Kidney epithelial cell (primary cell): ENCODE results near the gene CORO7. TPM values are rescaled to one million over a fixed set of nuclear protein-coding genes. Genes with fewer than 3 reads are reported as not detected.

Experiments used
- DNase-seq: peaks from one replicate; pipeline ENCODE4 v3.0.0-alpha.2; 2010; ENCODE audit warnings: low read depth
- H3K27me3 ChIP-seq: 2 replicates; pipeline ENCODE4 v1.6.0; 2011; ENCODE audit warnings: low read length; ENCODE audit not compliant: control insufficient read depth, insufficient read depth
- H3K36me3 ChIP-seq: 2 replicates; pipeline ENCODE4 v1.5.1; 2011; ENCODE audit warnings: low read length; ENCODE audit not compliant: control insufficient read depth, insufficient read depth
- H3K4me3 ChIP-seq: 2 replicates; pipeline ENCODE4 v1.5.1; 2011; ENCODE audit warnings: low read depth, mild to moderate bottlenecking, control low read depth, low read length
- CTCF ChIP-seq: IDR thresholded peaks from 2 replicates; pipeline ENCODE4 v1.5.1; 2011; ENCODE audit warnings: mild to moderate bottlenecking, moderate library complexity, low read length, control low read depth, inconsistent platforms; ENCODE audit not compliant: insufficient read depth, poor library complexity, severe bottlenecking
- total RNA-seq: library from RNA; depleted of rRNA; stranded (reverse); fragments of >200 nt; gene quantifications from 2 replicates; pipeline ENCODE4 v1.2.3, GENCODE V29; 2015

Gene CORO7
- total RNA-seq, result 57.3 and 76.2 TPM in 2 replicates

- Histone ChIP-seq H3K27me3 (no peaks in the 10 kb centered on the region), H3K36me3 (no peaks in the 10 kb centered on the region), H3K4me3 (peak within 1 kb of the TSS; percentile 83)
- no peak for DNase-seq
- no peak for TF ChIP-seq CTCF
These were observed at the start of gene CORO7 for GRCh38 chr16:4416200-4417032. TSS of gene CORO7 (minus strand) at chr16:4416596. CDS start at chr16:4416518, 78 bp downstream.

GRCh38 chr16:4463522-4464163 is 47.2 kb upstream of the CORO7 start:
- no peak for DNase-seq

GRCh38 chr16:4461250-4462085 is 45.1 kb upstream of the CORO7 start:
- H3K36me3 ChIP-seq, result peaks cover 1% of the 10 kb centered on the region
- H3K4me3 ChIP-seq, result no peak overlapping the region
- H3K27me3 ChIP-seq, result no peaks in the 10 kb centered on the region
- TF ChIP-seq CTCF, result no peak
- DNase-seq, result no peak

More at GRCh38 chr16:4463522-4464163, 47.2 kb upstream of the CORO7 start:
- no peaks in the 10 kb centered on the region for H3K27me3 ChIP-seq
- H3K36me3 ChIP-seq, result peaks cover 2% of the 10 kb centered on the region
- no peak for TF ChIP-seq CTCF
- no peak overlapping the region for H3K4me3 ChIP-seq

- no peak for TF ChIP-seq CTCF
- no peaks in the 10 kb centered on the region for H3K27me3 ChIP-seq
- no peak for DNase-seq
- H3K4me3 ChIP-seq, result no peak overlapping the region
- H3K36me3 ChIP-seq, result peaks cover 1% of the 10 kb centered on the region
These were observed 44.5 kb upstream of the CORO7 start for GRCh38 chr16:4460936-4461249.

- peaks cover 3% of the 10 kb centered on the region for H3K36me3 ChIP-seq
- no peak for DNase-seq
- no peaks in the 10 kb centered on the region for H3K27me3 ChIP-seq
- TF ChIP-seq CTCF, result no peak
- no peak overlapping the region for H3K4me3 ChIP-seq
These were observed 39.6 kb upstream of the CORO7 start for GRCh38 chr16:4455951-4456350.
